ENCODE measurements around the gene SH3RF3. TPM values are rescaled to one million over a fixed set of nuclear protein-coding genes. Genes with fewer than 3 reads are reported as not detected.

SH3RF3 gene
- polyA plus RNA-seq, 1 of the 3 experiments (the other 2 are of a cell fraction): 1.9 TPM

DNA sequence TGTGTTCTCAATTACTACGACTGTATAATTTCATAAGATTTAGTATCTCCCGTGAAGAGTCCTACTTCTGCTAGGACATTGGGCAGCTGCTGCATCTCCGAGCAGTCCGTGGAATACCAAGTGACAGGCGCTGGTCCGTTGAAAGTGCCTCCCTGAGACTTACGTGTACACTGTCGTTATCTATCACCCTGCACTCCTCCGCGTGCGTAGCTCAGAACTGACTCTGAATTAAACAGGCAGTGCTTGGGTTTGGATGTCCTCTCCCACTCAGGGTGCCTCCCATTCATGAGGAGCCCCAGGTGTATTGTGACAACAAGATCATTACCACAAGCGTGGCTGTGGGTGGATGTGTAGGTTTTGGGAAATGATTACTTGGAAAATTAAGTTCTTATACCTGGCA, 148.4 kb downstream of the SH3RF3 start:
- Histone ChIP-seq H4K20me1 (ENCODE audit: insufficient read depth) (peaks cover 25% of the 10 kb centered on the region), H3K9ac (no peak overlapping the region)
- POLR2A ChIA-PET: no interaction called here

More for the DNA sequence above, 148.4 kb downstream of the SH3RF3 start:
- TF ChIP-seq, protein P1, sequence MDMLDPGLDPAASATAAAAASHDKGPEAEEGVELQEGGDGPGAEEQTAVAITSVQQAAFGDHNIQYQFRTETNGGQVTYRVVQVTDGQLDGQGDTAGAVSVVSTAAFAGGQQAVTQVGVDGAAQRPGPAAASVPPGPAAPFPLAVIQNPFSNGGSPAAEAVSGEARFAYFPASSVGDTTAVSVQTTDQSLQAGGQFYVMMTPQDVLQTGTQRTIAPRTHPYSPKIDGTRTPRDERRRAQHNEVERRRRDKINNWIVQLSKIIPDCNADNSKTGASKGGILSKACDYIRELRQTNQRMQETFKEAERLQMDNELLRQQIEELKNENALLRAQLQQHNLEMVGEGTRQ (IDR thresholded peaks at IDR 0.05; ENCODE audit: borderline replicate concordance, low read depth, low read length): no peak
- TF ChIP-seq POLR2AphosphoS5 (IDR thresholded peaks at IDR 0.05; ENCODE audit: low read depth, low read length) (no peak), SIN3A (IDR thresholded peaks at IDR 0.05; ENCODE audit: borderline replicate concordance, low read depth, low read length) (no peak), CHD2 (IDR thresholded peaks at IDR 0.05; ENCODE audit: low read length, partially characterized antibody) (no peak), NRF1 (IDR thresholded peaks at IDR 0.05; ENCODE audit: low read depth, low read length) (no peak), GABPA (IDR thresholded peaks at IDR 0.05; ENCODE audit: low read depth) (no peak), EP300 (IDR thresholded peaks at IDR 0.05; ENCODE audit: borderline replicate concordance in 1 of 2, low read depth in 1 of 2, low read length in 1 of 2) (no peak), NFIC (IDR thresholded peaks at IDR 0.05; ENCODE audit: borderline replicate concordance) (no peak), TEAD4 (IDR thresholded peaks at IDR 0.05; ENCODE audit: borderline replicate concordance, insufficient read depth) (no peak), FOSL2 (IDR thresholded peaks at IDR 0.05; ENCODE audit: borderline replicate concordance, low read depth) (no peak), RFX5 (IDR thresholded peaks at IDR 0.05; ENCODE audit: low read length) (no peak), RXRA (IDR thresholded peaks at IDR 0.05; ENCODE audit: borderline replicate concordance, low read depth) (no peak), EZH2phosphoT487 (IDR thresholded peaks at IDR 0.05; ENCODE audit: borderline replicate concordance, low read depth) (no peak), FOXJ3 (CRISPR knock-in tag; IDR thresholded peaks at IDR 0.05) (no peak), TCF12 (IDR thresholded peaks at IDR 0.05) (no peak), TAF1 (IDR thresholded peaks at IDR 0.05; ENCODE audit: borderline replicate concordance, low read depth, low read length) (no peak)
- TF ChIP-seq, protein P2, sequence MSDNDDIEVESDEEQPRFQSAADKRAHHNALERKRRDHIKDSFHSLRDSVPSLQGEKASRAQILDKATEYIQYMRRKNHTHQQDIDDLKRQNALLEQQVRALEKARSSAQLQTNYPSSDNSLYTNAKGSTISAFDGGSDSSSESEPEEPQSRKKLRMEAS (IDR thresholded peaks at IDR 0.05; ENCODE audit: low read depth): no peak
- TF ChIP-seq, protein P3, sequence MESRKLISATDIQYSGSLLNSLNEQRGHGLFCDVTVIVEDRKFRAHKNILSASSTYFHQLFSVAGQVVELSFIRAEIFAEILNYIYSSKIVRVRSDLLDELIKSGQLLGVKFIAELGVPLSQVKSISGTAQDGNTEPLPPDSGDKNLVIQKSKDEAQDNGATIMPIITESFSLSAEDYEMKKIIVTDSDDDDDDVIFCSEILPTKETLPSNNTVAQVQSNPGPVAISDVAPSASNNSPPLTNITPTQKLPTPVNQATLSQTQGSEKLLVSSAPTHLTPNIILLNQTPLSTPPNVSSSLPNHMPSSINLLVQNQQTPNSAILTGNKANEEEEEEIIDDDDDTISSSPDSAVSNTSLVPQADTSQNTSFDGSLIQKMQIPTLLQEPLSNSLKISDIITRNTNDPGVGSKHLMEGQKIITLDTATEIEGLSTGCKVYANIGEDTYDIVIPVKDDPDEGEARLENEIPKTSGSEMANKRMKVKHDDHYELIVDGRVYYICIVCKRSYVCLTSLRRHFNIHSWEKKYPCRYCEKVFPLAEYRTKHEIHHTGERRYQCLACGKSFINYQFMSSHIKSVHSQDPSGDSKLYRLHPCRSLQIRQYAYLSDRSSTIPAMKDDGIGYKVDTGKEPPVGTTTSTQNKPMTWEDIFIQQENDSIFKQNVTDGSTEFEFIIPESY (IDR thresholded peaks at IDR 0.05; ENCODE audit: borderline replicate concordance, low read depth): no peak
- TF ChIP-seq, protein P4, sequence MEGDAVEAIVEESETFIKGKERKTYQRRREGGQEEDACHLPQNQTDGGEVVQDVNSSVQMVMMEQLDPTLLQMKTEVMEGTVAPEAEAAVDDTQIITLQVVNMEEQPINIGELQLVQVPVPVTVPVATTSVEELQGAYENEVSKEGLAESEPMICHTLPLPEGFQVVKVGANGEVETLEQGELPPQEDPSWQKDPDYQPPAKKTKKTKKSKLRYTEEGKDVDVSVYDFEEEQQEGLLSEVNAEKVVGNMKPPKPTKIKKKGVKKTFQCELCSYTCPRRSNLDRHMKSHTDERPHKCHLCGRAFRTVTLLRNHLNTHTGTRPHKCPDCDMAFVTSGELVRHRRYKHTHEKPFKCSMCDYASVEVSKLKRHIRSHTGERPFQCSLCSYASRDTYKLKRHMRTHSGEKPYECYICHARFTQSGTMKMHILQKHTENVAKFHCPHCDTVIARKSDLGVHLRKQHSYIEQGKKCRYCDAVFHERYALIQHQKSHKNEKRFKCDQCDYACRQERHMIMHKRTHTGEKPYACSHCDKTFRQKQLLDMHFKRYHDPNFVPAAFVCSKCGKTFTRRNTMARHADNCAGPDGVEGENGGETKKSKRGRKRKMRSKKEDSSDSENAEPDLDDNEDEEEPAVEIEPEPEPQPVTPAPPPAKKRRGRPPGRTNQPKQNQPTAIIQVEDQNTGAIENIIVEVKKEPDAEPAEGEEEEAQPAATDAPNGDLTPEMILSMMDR (IDR thresholded peaks at IDR 0.05): no peak
- TF ChIP-seq, protein P5, sequence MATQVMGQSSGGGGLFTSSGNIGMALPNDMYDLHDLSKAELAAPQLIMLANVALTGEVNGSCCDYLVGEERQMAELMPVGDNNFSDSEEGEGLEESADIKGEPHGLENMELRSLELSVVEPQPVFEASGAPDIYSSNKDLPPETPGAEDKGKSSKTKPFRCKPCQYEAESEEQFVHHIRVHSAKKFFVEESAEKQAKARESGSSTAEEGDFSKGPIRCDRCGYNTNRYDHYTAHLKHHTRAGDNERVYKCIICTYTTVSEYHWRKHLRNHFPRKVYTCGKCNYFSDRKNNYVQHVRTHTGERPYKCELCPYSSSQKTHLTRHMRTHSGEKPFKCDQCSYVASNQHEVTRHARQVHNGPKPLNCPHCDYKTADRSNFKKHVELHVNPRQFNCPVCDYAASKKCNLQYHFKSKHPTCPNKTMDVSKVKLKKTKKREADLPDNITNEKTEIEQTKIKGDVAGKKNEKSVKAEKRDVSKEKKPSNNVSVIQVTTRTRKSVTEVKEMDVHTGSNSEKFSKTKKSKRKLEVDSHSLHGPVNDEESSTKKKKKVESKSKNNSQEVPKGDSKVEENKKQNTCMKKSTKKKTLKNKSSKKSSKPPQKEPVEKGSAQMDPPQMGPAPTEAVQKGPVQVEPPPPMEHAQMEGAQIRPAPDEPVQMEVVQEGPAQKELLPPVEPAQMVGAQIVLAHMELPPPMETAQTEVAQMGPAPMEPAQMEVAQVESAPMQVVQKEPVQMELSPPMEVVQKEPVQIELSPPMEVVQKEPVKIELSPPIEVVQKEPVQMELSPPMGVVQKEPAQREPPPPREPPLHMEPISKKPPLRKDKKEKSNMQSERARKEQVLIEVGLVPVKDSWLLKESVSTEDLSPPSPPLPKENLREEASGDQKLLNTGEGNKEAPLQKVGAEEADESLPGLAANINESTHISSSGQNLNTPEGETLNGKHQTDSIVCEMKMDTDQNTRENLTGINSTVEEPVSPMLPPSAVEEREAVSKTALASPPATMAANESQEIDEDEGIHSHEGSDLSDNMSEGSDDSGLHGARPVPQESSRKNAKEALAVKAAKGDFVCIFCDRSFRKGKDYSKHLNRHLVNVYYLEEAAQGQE (IDR thresholded peaks at IDR 0.05; ENCODE audit: low read depth, low read length): no peak
- no peak overlapping the region for H3K4me2 ChIP-seq
- CTCF ChIA-PET: no interaction called here
- DNase-seq: no peak
- H2AFZ ChIP-seq (ENCODE audit: low read depth): no peak overlapping the region
- WGBS (ENCODE audit: low lambda C conversion rate): 81% methylated on average over 12 of the region's 12 CpGs
- peaks cover 28% of the 10 kb centered on the region for H3K79me2 ChIP-seq (ENCODE audit: insufficient read depth)
- H3F3A ChIP-seq (replicated peaks; ENCODE audit: insufficient read depth): no peaks in the 10 kb centered on the region
- H3K9me2 ChIP-seq: no peaks in the 10 kb centered on the region
- peaks cover 0 to 31% of the 10 kb centered on the region in 2 experiments; a peak in 2 of 4 replicates for H3K4me1 ChIP-seq (ENCODE audit: control insufficient read depth in 1 of 2, insufficient read depth in 2 of 2, low read depth in 1 of 2, low read length in 1 of 2)
- H3K9me3 ChIP-seq: no peaks in the 10 kb centered on the region
- no peak overlapping the region for H3K4me3 ChIP-seq (ENCODE audit: low read depth in 2 of 2, low read length in 1 of 2)
- no peaks in the 10 kb centered on the region for H3K36me3 ChIP-seq (replicated peaks in 1 of 2; ENCODE audit: control insufficient read depth in 1 of 2, insufficient read depth in 2 of 2, low read length in 1 of 2)
- no peak overlapping the region for H3K27ac ChIP-seq (ENCODE audit: low read depth in 2 of 2, low read length in 1 of 2)
- H3K27me3 ChIP-seq (ENCODE audit: insufficient read depth): no peaks in the 10 kb centered on the region

All from SK-N-SH (cell line).